ENCODE measurements around the gene AOPEP. TPM values are rescaled to one million over a fixed set of nuclear protein-coding genes. Genes with fewer than 3 reads are reported as not detected.

AOPEP gene
- polyA plus RNA-seq, 1 donor from 2014 or later, result 10.0 TPM

DNA sequence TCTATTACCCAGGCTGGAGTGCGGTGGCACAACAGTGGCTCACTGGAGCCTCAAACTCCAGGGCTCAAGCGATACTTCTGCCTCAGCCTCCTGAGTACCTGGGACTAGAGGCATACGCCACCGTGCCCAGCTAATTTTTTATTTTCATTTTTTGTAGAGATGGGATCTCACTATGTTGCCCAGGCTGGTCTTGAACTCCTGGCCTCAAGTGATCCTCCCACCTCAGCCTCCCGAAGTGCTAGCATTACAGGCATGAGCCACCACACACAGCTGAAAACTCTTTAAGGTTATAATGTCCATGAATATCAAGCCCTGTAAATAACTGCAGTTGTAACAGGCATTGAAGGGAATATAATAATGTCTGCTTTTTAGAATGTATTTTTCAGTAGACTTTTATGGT is 271.2 kb downstream of the AOPEP start:
- Histone ChIP-seq H3K9me2 (ENCODE audit: insufficient read depth, low read length) (no peaks in the 10 kb centered on the region), H4K20me1 (ENCODE audit: insufficient read depth) (no peaks in the 10 kb centered on the region), H3K36me3 (ENCODE audit: insufficient read depth, low read length) (no peaks in the 10 kb centered on the region), H3K79me2 (replicated peaks; ENCODE audit: insufficient read depth, low read length) (no peaks in the 10 kb centered on the region), H3K27ac (ENCODE audit: low read length) (no peak overlapping the region), H3K27me3 (ENCODE audit: insufficient read depth, low read depth, low read length) (peaks cover 2% of the 10 kb centered on the region), H3F3A (ENCODE audit: insufficient read depth, low read length, poor library complexity, severe bottlenecking) (no peaks in the 10 kb centered on the region), H3K9me3 (ENCODE audit: low read length) (no peaks in the 10 kb centered on the region), H3K4me2 (ENCODE audit: low read length) (no peak overlapping the region), H2AFZ (ENCODE audit: low read depth, low read length) (no peak overlapping the region), H3K9ac (ENCODE audit: low read length) (no peak overlapping the region), H3K4me3 (ENCODE audit: low read length) (no peak overlapping the region)
- no peak for TF ChIP-seq SMC3 (conservative IDR thresholded peaks at IDR 0.05; ENCODE audit: poor library complexity)
- TF ChIP-seq, protein P1, sequence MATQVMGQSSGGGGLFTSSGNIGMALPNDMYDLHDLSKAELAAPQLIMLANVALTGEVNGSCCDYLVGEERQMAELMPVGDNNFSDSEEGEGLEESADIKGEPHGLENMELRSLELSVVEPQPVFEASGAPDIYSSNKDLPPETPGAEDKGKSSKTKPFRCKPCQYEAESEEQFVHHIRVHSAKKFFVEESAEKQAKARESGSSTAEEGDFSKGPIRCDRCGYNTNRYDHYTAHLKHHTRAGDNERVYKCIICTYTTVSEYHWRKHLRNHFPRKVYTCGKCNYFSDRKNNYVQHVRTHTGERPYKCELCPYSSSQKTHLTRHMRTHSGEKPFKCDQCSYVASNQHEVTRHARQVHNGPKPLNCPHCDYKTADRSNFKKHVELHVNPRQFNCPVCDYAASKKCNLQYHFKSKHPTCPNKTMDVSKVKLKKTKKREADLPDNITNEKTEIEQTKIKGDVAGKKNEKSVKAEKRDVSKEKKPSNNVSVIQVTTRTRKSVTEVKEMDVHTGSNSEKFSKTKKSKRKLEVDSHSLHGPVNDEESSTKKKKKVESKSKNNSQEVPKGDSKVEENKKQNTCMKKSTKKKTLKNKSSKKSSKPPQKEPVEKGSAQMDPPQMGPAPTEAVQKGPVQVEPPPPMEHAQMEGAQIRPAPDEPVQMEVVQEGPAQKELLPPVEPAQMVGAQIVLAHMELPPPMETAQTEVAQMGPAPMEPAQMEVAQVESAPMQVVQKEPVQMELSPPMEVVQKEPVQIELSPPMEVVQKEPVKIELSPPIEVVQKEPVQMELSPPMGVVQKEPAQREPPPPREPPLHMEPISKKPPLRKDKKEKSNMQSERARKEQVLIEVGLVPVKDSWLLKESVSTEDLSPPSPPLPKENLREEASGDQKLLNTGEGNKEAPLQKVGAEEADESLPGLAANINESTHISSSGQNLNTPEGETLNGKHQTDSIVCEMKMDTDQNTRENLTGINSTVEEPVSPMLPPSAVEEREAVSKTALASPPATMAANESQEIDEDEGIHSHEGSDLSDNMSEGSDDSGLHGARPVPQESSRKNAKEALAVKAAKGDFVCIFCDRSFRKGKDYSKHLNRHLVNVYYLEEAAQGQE (IDR thresholded peaks at IDR 0.05; ENCODE audit: borderline replicate concordance), result no peak

DNA sequence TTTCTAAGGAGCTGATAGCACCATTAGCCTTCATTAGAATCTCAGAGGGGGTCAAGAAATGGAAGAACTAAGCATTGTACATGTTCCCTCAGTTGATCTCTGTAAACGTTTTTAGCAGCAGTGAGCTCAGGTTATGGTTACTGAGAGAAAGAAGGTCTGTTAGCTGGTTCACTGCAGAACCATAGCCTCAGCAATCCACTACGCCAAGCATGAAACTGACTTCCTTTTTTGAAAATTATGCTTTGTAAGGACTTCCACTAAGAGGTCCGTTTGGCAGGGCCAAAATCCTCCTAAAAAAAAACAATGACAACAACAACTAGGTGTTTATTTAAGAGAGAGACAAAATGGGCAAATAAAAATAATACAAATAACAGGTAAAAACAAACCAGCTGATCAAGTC is 273.3 kb downstream of the AOPEP start:
- TF ChIP-seq, protein P2, sequence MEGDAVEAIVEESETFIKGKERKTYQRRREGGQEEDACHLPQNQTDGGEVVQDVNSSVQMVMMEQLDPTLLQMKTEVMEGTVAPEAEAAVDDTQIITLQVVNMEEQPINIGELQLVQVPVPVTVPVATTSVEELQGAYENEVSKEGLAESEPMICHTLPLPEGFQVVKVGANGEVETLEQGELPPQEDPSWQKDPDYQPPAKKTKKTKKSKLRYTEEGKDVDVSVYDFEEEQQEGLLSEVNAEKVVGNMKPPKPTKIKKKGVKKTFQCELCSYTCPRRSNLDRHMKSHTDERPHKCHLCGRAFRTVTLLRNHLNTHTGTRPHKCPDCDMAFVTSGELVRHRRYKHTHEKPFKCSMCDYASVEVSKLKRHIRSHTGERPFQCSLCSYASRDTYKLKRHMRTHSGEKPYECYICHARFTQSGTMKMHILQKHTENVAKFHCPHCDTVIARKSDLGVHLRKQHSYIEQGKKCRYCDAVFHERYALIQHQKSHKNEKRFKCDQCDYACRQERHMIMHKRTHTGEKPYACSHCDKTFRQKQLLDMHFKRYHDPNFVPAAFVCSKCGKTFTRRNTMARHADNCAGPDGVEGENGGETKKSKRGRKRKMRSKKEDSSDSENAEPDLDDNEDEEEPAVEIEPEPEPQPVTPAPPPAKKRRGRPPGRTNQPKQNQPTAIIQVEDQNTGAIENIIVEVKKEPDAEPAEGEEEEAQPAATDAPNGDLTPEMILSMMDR (IDR thresholded peaks at IDR 0.05; ENCODE audit: poor library complexity, severe bottlenecking), result no peak
- TF ChIP-seq RAD21 (conservative IDR thresholded peaks at IDR 0.05) (no peak), EZH2 (IDR thresholded peaks at IDR 0.05; ENCODE audit: borderline replicate concordance, insufficient read depth, low read length, poor library complexity, severe bottlenecking) (no peak), MXI1 (conservative IDR thresholded peaks at IDR 0.05; ENCODE audit: poor library complexity, severe bottlenecking) (no peak), EP300 (conservative IDR thresholded peaks at IDR 0.05; ENCODE audit: poor library complexity, severe bottlenecking) (no peak), SMC3 (conservative IDR thresholded peaks at IDR 0.05; ENCODE audit: poor library complexity) (no peak), POLR2AphosphoS5 (IDR thresholded peaks at IDR 0.05) (no peak), TAF1 (IDR thresholded peaks at IDR 0.05; ENCODE audit: low read depth) (no peak)
- H3K9me3 ChIP-seq (ENCODE audit: low read length), result no peaks in the 10 kb centered on the region
- H3K9ac ChIP-seq (ENCODE audit: low read length), result no peak overlapping the region
- H3K4me2 ChIP-seq (ENCODE audit: low read length), result no peak overlapping the region
- H2AFZ ChIP-seq (ENCODE audit: low read depth, low read length), result no peak overlapping the region
- H3K27ac ChIP-seq (ENCODE audit: low read length), result no peak overlapping the region
- H3K9me2 ChIP-seq (ENCODE audit: insufficient read depth, low read length), result no peaks in the 10 kb centered on the region
- H3K36me3 ChIP-seq (ENCODE audit: insufficient read depth, low read length), result no peaks in the 10 kb centered on the region
- H3K4me3 ChIP-seq (ENCODE audit: low read length), result no peak overlapping the region
- no peaks in the 10 kb centered on the region for H3F3A ChIP-seq (ENCODE audit: insufficient read depth, low read length, poor library complexity, severe bottlenecking)
- H3K79me2 ChIP-seq (replicated peaks; ENCODE audit: insufficient read depth, low read length), result no peaks in the 10 kb centered on the region
- no peaks in the 10 kb centered on the region for H4K20me1 ChIP-seq (ENCODE audit: insufficient read depth)
- peaks cover 18% of the 10 kb centered on the region for H3K27me3 ChIP-seq (ENCODE audit: insufficient read depth, low read depth, low read length)

DNA sequence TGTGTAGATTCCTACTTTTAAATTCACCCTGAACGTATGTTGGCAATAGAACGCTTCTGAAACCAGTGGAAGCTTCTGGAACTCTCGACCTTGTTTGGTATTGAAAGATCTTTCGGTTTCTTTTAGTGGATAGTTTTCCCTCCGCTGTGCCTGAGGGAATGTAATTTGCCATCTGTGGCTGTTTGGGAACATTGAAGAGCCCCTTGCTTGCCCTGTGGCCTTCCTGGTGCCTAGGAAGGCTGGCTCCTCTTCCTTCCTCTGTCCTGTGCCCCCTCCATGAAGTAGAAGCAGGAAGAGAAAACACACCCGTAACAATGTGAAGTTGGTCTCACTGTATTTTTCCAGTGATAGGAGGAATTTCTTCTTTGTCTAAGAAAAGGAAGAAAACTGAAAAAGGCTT is 274.3 kb downstream of the AOPEP start:
- peaks cover 22% of the 10 kb centered on the region for H3K27me3 ChIP-seq (ENCODE audit: insufficient read depth, low read depth, low read length)
- no peak overlapping the region for H3K4me3 ChIP-seq (ENCODE audit: low read length)
- no peaks in the 10 kb centered on the region for H3F3A ChIP-seq (ENCODE audit: insufficient read depth, low read length, poor library complexity, severe bottlenecking)
- no peak overlapping the region for H3K9ac ChIP-seq (ENCODE audit: low read length)
- TF ChIP-seq EZH2 (IDR thresholded peaks at IDR 0.05; ENCODE audit: borderline replicate concordance, insufficient read depth, low read length, poor library complexity, severe bottlenecking), result no peak
- TF ChIP-seq SMC3 (conservative IDR thresholded peaks at IDR 0.05; ENCODE audit: poor library complexity), result no peak
- no peak for TF ChIP-seq EP300 (conservative IDR thresholded peaks at IDR 0.05; ENCODE audit: poor library complexity, severe bottlenecking)
- TF ChIP-seq, protein P1 (IDR thresholded peaks at IDR 0.05; ENCODE audit: borderline replicate concordance), result no peak
- TF ChIP-seq, protein P2 (IDR thresholded peaks at IDR 0.05; ENCODE audit: poor library complexity, severe bottlenecking), result no peak
- TF ChIP-seq MXI1 (conservative IDR thresholded peaks at IDR 0.05; ENCODE audit: poor library complexity, severe bottlenecking), result no peak
- no peak for TF ChIP-seq TAF1 (IDR thresholded peaks at IDR 0.05; ENCODE audit: low read depth)
- TF ChIP-seq RAD21 (conservative IDR thresholded peaks at IDR 0.05), result no peak
- TF ChIP-seq POLR2AphosphoS5 (IDR thresholded peaks at IDR 0.05), result no peak
- H2AFZ ChIP-seq (ENCODE audit: low read depth, low read length), result no peak overlapping the region
- no peaks in the 10 kb centered on the region for H3K79me2 ChIP-seq (replicated peaks; ENCODE audit: insufficient read depth, low read length)
- H4K20me1 ChIP-seq (ENCODE audit: insufficient read depth), result no peaks in the 10 kb centered on the region
- no peaks in the 10 kb centered on the region for H3K9me2 ChIP-seq (ENCODE audit: insufficient read depth, low read length)
- no peak overlapping the region for H3K4me2 ChIP-seq (ENCODE audit: low read length)
- no peaks in the 10 kb centered on the region for H3K9me3 ChIP-seq (ENCODE audit: low read length)
- no peaks in the 10 kb centered on the region for H3K36me3 ChIP-seq (ENCODE audit: insufficient read depth, low read length)
- H3K27ac ChIP-seq (ENCODE audit: low read length), result no peak overlapping the region
